ENCODE data around the gene WDFY4. TPM values are rescaled to one million over a fixed set of nuclear protein-coding genes. Genes with fewer than 3 reads are reported as not detected.
"Not testable (repeated sequence)": the region's sequence is repeated elsewhere in the genome, so short reads cannot be mapped to it uniquely, and the experiment has no call there.

WDFY4 gene
- 0.94 TPM for total RNA-seq

GRCh38 chr10:48684792-48685623 is at the start of gene WDFY4:
TSS of gene WDFY4 (plus strand) at chr10:48684873. CDS start at chr10:48709733, 24,860 bp downstream.
- DNase-seq: no peak

- no peak for DNase-seq
These were observed 49.6 kb upstream of the WDFY4 start for GRCh38 chr10:48634984-48635557.

- no peak for DNase-seq
These were observed 48.4 kb upstream of the WDFY4 start for GRCh38 chr10:48636231-48636630.

GRCh38 chr10:48636901-48637300 is 47.8 kb upstream of the WDFY4 start:
- DNase-seq: no peak

- no peak for DNase-seq
These were observed 46.5 kb upstream of the WDFY4 start for GRCh38 chr10:48638158-48638557.

- DNase-seq: no peak
These were observed 45.7 kb upstream of the WDFY4 start for GRCh38 chr10:48638739-48639527.

- no peak for DNase-seq
These were observed 45.0 kb upstream of the WDFY4 start for GRCh38 chr10:48639632-48640031.

GRCh38 chr10:48640326-48640725 is 44.3 kb upstream of the WDFY4 start:
- no peak for DNase-seq

- not testable (repeated sequence) for DNase-seq
These were observed 43.5 kb upstream of the WDFY4 start for GRCh38 chr10:48641099-48641690.

GRCh38 chr10:48645600-48645999 is 39.1 kb upstream of the WDFY4 start:
- no peak for DNase-seq

GRCh38 chr10:48647073-48647472 is 37.6 kb upstream of the WDFY4 start:
- DNase-seq: not testable (repeated sequence)

- DNase-seq: no peak
These were observed 36.3 kb upstream of the WDFY4 start for GRCh38 chr10:48648172-48648942.

- no peak for DNase-seq
These were observed 35.2 kb upstream of the WDFY4 start for GRCh38 chr10:48649349-48649944.

GRCh38 chr10:48651293-48651692 is 33.4 kb upstream of the WDFY4 start:
- DNase-seq: no peak

- DNase-seq: no peak
These were observed 32.8 kb upstream of the WDFY4 start for GRCh38 chr10:48651839-48652238.

- DNase-seq: no peak
These were observed 32.3 kb upstream of the WDFY4 start for GRCh38 chr10:48652344-48652743.

- no peak for DNase-seq
These were observed 31.3 kb upstream of the WDFY4 start for GRCh38 chr10:48653347-48653746.

GRCh38 chr10:48653944-48654698 is 30.6 kb upstream of the WDFY4 start:
- DNase-seq: no peak

GRCh38 chr10:48655411-48656240 is 29.0 kb upstream of the WDFY4 start:
- peak; percentile 54 for DNase-seq

All from occipital lobe (tissue), 2 donors.